Panc1 (cell line): ENCODE measurements around the gene CLIC1. TPM values are rescaled to one million over a fixed set of nuclear protein-coding genes. Genes with fewer than 3 reads are reported as not detected.

Experiments
- ATAC-seq: fragments of 200-7000 bp; cut with Tn5 transposase; 2 replicates; pipeline ENCODE4 v1.9.1; 2020; ENCODE audit warnings: mild to moderate bottlenecking, moderate library complexity
- BruUV-seq: library from RNA; stranded (reverse); fragments of 400-500 nt; replicated peaks from 2 replicates; lab custom pipeline; 2021; lab: Mats Ljungman, UMichigan
- CTCF ChIA-PET: fragments of 300-600 bp; sonication (Branson Sonifier 250); formaldehyde crosslinking; loops from one replicate; lab custom pipeline; 2022; ENCODE audit warnings: antibody characterized with exemption; lab: Charles Lee
- POLR2A ChIA-PET: fragments of 300-600 bp; sonication (Branson Sonifier 250); formaldehyde crosslinking; loops from one replicate; lab custom pipeline; 2022; ENCODE audit warnings: antibody characterized with exemption; lab: Charles Lee
- DNase-seq: peaks from one replicate; pipeline ENCODE4 v3.0.0-alpha.2; 2010; ENCODE audit warnings: low read depth, low spot score
- H3K27ac ChIP-seq: 2 replicates; pipeline ENCODE4 v1.5.1; 2011; ENCODE audit warnings: mild to moderate bottlenecking, low read length, inconsistent platforms
- H3K27me3 ChIP-seq: fragments of 200-500 bp; sonication (Bioruptor generic); 2 replicates; pipeline ENCODE4 v1.6.0; 2014; ENCODE audit warnings: low read length, inconsistent platforms; ENCODE audit not compliant: control insufficient read depth, insufficient read depth
- H3K36me3 ChIP-seq: fragments of 200-500 bp; sonication (Bioruptor generic); 2 replicates; pipeline ENCODE4 v1.5.1; 2014; ENCODE audit warnings: inconsistent platforms, mild to moderate bottlenecking, low read length, moderate library complexity; ENCODE audit not compliant: control insufficient read depth, insufficient read depth
- H3K4me1 ChIP-seq: 2 replicates; pipeline ENCODE4 v1.5.1; 2011; ENCODE audit warnings: inconsistent platforms, mild to moderate bottlenecking, low read length, moderate library complexity; ENCODE audit not compliant: control insufficient read depth, insufficient read depth
- H3K4me3 ChIP-seq, 2 experiments: 2 replicates each; pipeline ENCODE4 v1.5.1; 2011 to 2012; ENCODE audit warnings: low read depth in 2 of 2, low read length in 2 of 2, mild to moderate bottlenecking in 2 of 2, inconsistent platforms in 1 of 2, moderate library complexity in 1 of 2
- H3K9me3 ChIP-seq: fragments of 200-500 bp; sonication (Bioruptor generic); 2 replicates; pipeline ENCODE4 v1.5.1; 2014; ENCODE audit warnings: low read depth, mild to moderate bottlenecking, inconsistent platforms, low read length, moderate library complexity; ENCODE audit not compliant: control insufficient read depth, insufficient read depth
- CTCF ChIP-seq: fragments of 450-650 bp; IDR thresholded peaks from 2 replicates; pipeline ENCODE4 v1.5.1; 2017; ENCODE audit warnings: mild to moderate bottlenecking
- POLR2AphosphoS5 ChIP-seq: IDR thresholded peaks from 2 replicates; pipeline ENCODE4 v1.6.1; 2012; ENCODE audit warnings: mild to moderate bottlenecking, low read depth, low read length, moderate library complexity
- REST ChIP-seq, 2 experiments: IDR thresholded peaks; 2 replicates each; pipeline ENCODE4 v1.6.1; 2011 to 2012; ENCODE audit warnings: low read depth in 2 of 2, control low read depth in 1 of 2, low read length in 1 of 2, mild to moderate bottlenecking in 1 of 2, moderate library complexity in 1 of 2; ENCODE audit not compliant: insufficient read depth in 1 of 2
- SIN3A ChIP-seq: IDR thresholded peaks from 2 replicates; pipeline ENCODE4 v1.6.1; 2012; ENCODE audit warnings: low read depth, mild to moderate bottlenecking, low read length, moderate library complexity, borderline replicate concordance; ENCODE audit not compliant: insufficient read depth
- TCF7L2 ChIP-seq: IDR thresholded peaks from 2 replicates; pipeline ENCODE4 v1.6.1; 2011; ENCODE audit warnings: mild to moderate bottlenecking, low read depth, low read length, inconsistent platforms
- in situ Hi-C: cut with HindIII; loops from 2 replicates; pipeline ENCODE4 v1.10.0; 2016; ENCODE audit warnings: low sequenced_read_pairs, low pct_unique_long_range_greater_than_20kb
- intact Hi-C: fragments of 100-400 bp; cut with micrococcal nuclease; formaldehyde crosslinking; loops from one replicate; pipeline ENCODE4 v1.10.0; 2022; ENCODE audit not compliant: unreplicated experiment
- total RNA-seq: library from RNA; stranded (reverse); gene quantifications from one replicate; pipeline ENCODE4 v1.2.1, GENCODE V29; 2021; ENCODE audit not compliant: unreplicated experiment

The CLIC1 gene
- total RNA-seq, 1 experiment from 2014 or later, result 583 TPM

- Histone ChIP-seq H3K27me3 (no peaks in the 10 kb centered on the region), H3K9me3 (no peaks in the 10 kb centered on the region), H3K36me3 (no peaks in the 10 kb centered on the region), H3K4me1 (no peaks in the 10 kb centered on the region), H3K27ac (no peak overlapping the region), H3K4me3 (no peak overlapping the region)
- ChIA-PET CTCF (no interaction called here), POLR2A (interaction anchor here (0.5 kb wide), 1 partner anchor 95 kb away, joined by 4 read pairs; no protein-coding TSS in a partner anchor)
- in situ Hi-C loops, result no loop called here
- DNase-seq (no peak), ATAC-seq (no peak)
- TF ChIP-seq CTCF (no peak), POLR2AphosphoS5 (no peak), SIN3A (no peak), REST (IDR thresholded peaks at IDR 0.05; ENCODE audit: insufficient read depth in 1 of 2, low read depth in 2 of 2, low read length in 1 of 2) (no peak), TCF7L2 (no peak)
- no TSS peak for BruUV-seq
- intact Hi-C loops, result no loop called here
Measured at GRCh38 chr6:31760790-31761189, 24.5 kb upstream of the CLIC1 start.

GRCh38 chr6:31758281-31758680 is 22.0 kb upstream of the CLIC1 start:
- Histone ChIP-seq H3K9me3 (no peaks in the 10 kb centered on the region), H3K4me1 (no peaks in the 10 kb centered on the region), H3K4me3 (no peak overlapping the region), H3K27ac (no peak overlapping the region), H3K27me3 (no peaks in the 10 kb centered on the region), H3K36me3 (no peaks in the 10 kb centered on the region)
- ATAC-seq (no peak), DNase-seq (no peak)
- ChIA-PET POLR2A (interaction anchor here (0.6 to 1.2 kb wide), 2 partner anchors 57 to 58 kb away, joined by 3 to 8 read pairs; partner anchors contain the start of genes HSPA1A and HSPA1L), CTCF (no interaction called here)
- BruUV-seq, result no TSS peak
- no peak for TF ChIP-seq POLR2AphosphoS5
- in situ Hi-C loops, result no loop called here
- intact Hi-C loops, result no loop called here

- intact Hi-C loops, result no loop called here
- in situ Hi-C loops, result no loop called here
- Histone ChIP-seq H3K9me3 (no peaks in the 10 kb centered on the region), H3K27ac (no peak overlapping the region), H3K27me3 (no peaks in the 10 kb centered on the region), H3K4me1 (0 out of 2 replicates have a peak, but pooled peaks cover 3% of the 10 kb centered on the region), H3K36me3 (no peaks in the 10 kb centered on the region), H3K4me3 (no peak overlapping the region)
- CTCF ChIA-PET, result no interaction called here
- no peak for DNase-seq
- peak; percentile 86 for ATAC-seq
- POLR2A ChIA-PET, result interaction anchor here (1.8 kb wide), 1 partner anchor 14 kb away, joined by 6 read pairs; no protein-coding TSS in a partner anchor
- no peak for TF ChIP-seq CTCF
- TF ChIP-seq SIN3A, result no peak
- TF ChIP-seq REST (IDR thresholded peaks at IDR 0.05; ENCODE audit: insufficient read depth in 1 of 2, low read depth in 2 of 2, low read length in 1 of 2), result no peak
- 0 out of 2 replicates have a peak, but pooled peaks have one; percentile 33 for TF ChIP-seq POLR2AphosphoS5
- no TSS peak for BruUV-seq
Measured at GRCh38 chr6:31752739-31753319, 16.5 kb upstream of the CLIC1 start.
